ELF-1 (cell line): ENCODE measurements around the gene FXYD6.

Experiments
- DNase-seq: peaks from one replicate; pipeline ENCODE4 v3.0.0-alpha.2; 2016; ENCODE audit warnings: low read depth, low spot score

FXYD6 gene

GRCh38 chr11:117887431-117888138, 11.1 kb upstream of the FXYD6 start:
- DNase-seq, result no peak

GRCh38 chr11:117885777-117886176, 9.3 kb upstream of the FXYD6 start:
- DNase-seq, result peak; percentile 75

GRCh38 chr11:117884994-117885393, 8.5 kb upstream of the FXYD6 start:
- peak; percentile 47 for DNase-seq

- no peak for DNase-seq
Observed at GRCh38 chr11:117883063-117883462, 6.6 kb upstream of the FXYD6 start.

- DNase-seq, result no peak
Observed at GRCh38 chr11:117882311-117882905, 6.0 kb upstream of the FXYD6 start.

GRCh38 chr11:117881217-117881616, 4.8 kb upstream of the FXYD6 start:
- no peak for DNase-seq

- DNase-seq, result no peak
Observed at GRCh38 chr11:117879516-117880480, 3.3 kb upstream of the FXYD6 start.

- no peak for DNase-seq
Observed at GRCh38 chr11:117878939-117879475, 2.5 kb upstream of the FXYD6 start.

- DNase-seq, result no peak
Observed at GRCh38 chr11:117878314-117878938, 2.0 kb upstream of the FXYD6 start.

- DNase-seq, result peak; percentile 32
Observed at GRCh38 chr11:117877120-117877784, 794 bp upstream of the FXYD6 start.

- DNase-seq, result no peak
Observed at GRCh38 chr11:117876059-117876340, 458 bp downstream of the FXYD6 start.

- DNase-seq, result no peak
Observed at GRCh38 chr11:117875382-117876058, 938 bp downstream of the FXYD6 start.

- DNase-seq, result no peak
Observed at GRCh38 chr11:117874910-117875381, 1.5 kb downstream of the FXYD6 start.

GRCh38 chr11:117874253-117874909, 2.1 kb downstream of the FXYD6 start:
- peak; percentile 52 for DNase-seq

- no peak for DNase-seq
Observed at GRCh38 chr11:117873828-117874125, 2.7 kb downstream of the FXYD6 start.

GRCh38 chr11:117872975-117873827, 3.3 kb downstream of the FXYD6 start:
- DNase-seq, result no peak

GRCh38 chr11:117872420-117872961, 4.0 kb downstream of the FXYD6 start:
- DNase-seq, result no peak

GRCh38 chr11:117871784-117872183, 4.7 kb downstream of the FXYD6 start:
- no peak for DNase-seq

- no peak for DNase-seq
Observed at GRCh38 chr11:117871160-117871559, 5.3 kb downstream of the FXYD6 start.
